Putamen (tissue), 1 donor: ENCODE measurements around the gene NT5C1A.
A peak's percentile ranks its signal among the peaks of the same experiment; 100 is the strongest.

ENCODE experiments used
- DNase-seq: peaks from one replicate; pipeline ENCODE4 v3.0.0-alpha.2; 2016; ENCODE audit warnings: low spot score

NT5C1A gene

GRCh38 chr1:39671793-39672550 lies at the start of gene NT5C1A:
TSS of gene NT5C1A (minus strand) at chr1:39672107. CDS start at chr1:39672038, 69 bp downstream.
- no peak for DNase-seq

- DNase-seq: no peak
Observed at GRCh38 chr1:39721664-39722063, 49.8 kb upstream of the NT5C1A start.

- peak; percentile 44 for DNase-seq
Observed at GRCh38 chr1:39720094-39720999, 48.4 kb upstream of the NT5C1A start.

GRCh38 chr1:39717809-39718208 lies 45.9 kb upstream of the NT5C1A start:
- DNase-seq: no peak

GRCh38 chr1:39713557-39713956 lies 41.6 kb upstream of the NT5C1A start:
- DNase-seq: no peak

- no peak for DNase-seq
Observed at GRCh38 chr1:39711966-39712340, 40.0 kb upstream of the NT5C1A start.

- DNase-seq: no peak
Observed at GRCh38 chr1:39711104-39711965, 39.4 kb upstream of the NT5C1A start.

GRCh38 chr1:39707506-39707905 lies 35.6 kb upstream of the NT5C1A start:
- DNase-seq: no peak

GRCh38 chr1:39704757-39705156 lies 32.9 kb upstream of the NT5C1A start:
- DNase-seq: no peak

GRCh38 chr1:39701049-39701439 lies 29.1 kb upstream of the NT5C1A start:
- DNase-seq: no peak

- no peak for DNase-seq
Observed at GRCh38 chr1:39700348-39700747, 28.4 kb upstream of the NT5C1A start.

GRCh38 chr1:39699419-39699818 lies 27.5 kb upstream of the NT5C1A start:
- no peak for DNase-seq

- no peak for DNase-seq
Observed at GRCh38 chr1:39698568-39698967, 26.7 kb upstream of the NT5C1A start.

GRCh38 chr1:39696448-39696847 lies 24.5 kb upstream of the NT5C1A start:
- no peak for DNase-seq

GRCh38 chr1:39695016-39695415 lies 23.1 kb upstream of the NT5C1A start:
- no peak for DNase-seq

- no peak for DNase-seq
Observed at GRCh38 chr1:39694026-39694425, 22.1 kb upstream of the NT5C1A start.

GRCh38 chr1:39692152-39693074 lies 20.5 kb upstream of the NT5C1A start:
- DNase-seq: no peak

GRCh38 chr1:39691383-39692151 lies 19.7 kb upstream of the NT5C1A start, which contains the start of gene HPCAL4:
TSS of gene HPCAL4 (minus strand) at chr1:39691433. CDS start at chr1:39684603, 6,830 bp downstream.
- peak; percentile 82 for DNase-seq

- no peak for DNase-seq
Observed at GRCh38 chr1:39690794-39691382, 19.0 kb upstream of the NT5C1A start.

GRCh38 chr1:39690225-39690624 lies 18.3 kb upstream of the NT5C1A start:
- DNase-seq: no peak
